Activated CD8-positive, alpha-beta memory T cell treated with anti-CD3 and anti-CD28 coated beads, Interleukin-2, amount 10 ng/mL, durations not matched to agents 7 days and 5 days (primary cell): ENCODE results near the gene SEPTIN2. TPM values are rescaled to one million over a fixed set of nuclear protein-coding genes. Genes with fewer than 3 reads are reported as not detected.
"Not testable (repeated sequence)": the region's sequence is repeated elsewhere in the genome, so short reads cannot be mapped to it uniquely, and the experiment has no call there.

Source experiments
- ATAC-seq: fragments of 150-1000 bp; cut with Tn5 transposase; one replicate; pipeline ENCODE4 v1.10.0; 2021; ENCODE audit warnings: moderate library complexity
- CTCF ChIA-PET: fragments of 350-600 bp; sonication (Branson Sonifier 250); formaldehyde crosslinking; loops from one replicate; lab custom pipeline; 2021; ENCODE audit warnings: antibody characterized with exemption; lab: Charles Lee
- DNase-seq: peaks from one replicate; pipeline ENCODE4 v3.0.0-alpha.2; 2020
- H3K27ac Mint-ChIP-seq: one replicate; pipeline ENCODE4 v1.8.0; 2021; ENCODE audit warnings: mild to moderate bottlenecking, mixed read lengths
- H3K27me3 Mint-ChIP-seq: one replicate; pipeline ENCODE4 v1.8.0; 2021; ENCODE audit warnings: mixed read lengths
- H3K36me3 Mint-ChIP-seq: one replicate; pipeline ENCODE4 v1.8.0; 2021; ENCODE audit warnings: mild to moderate bottlenecking, mixed read lengths
- H3K4me1 Mint-ChIP-seq: one replicate; pipeline ENCODE4 v1.8.0; 2021; ENCODE audit warnings: mixed read lengths
- H3K4me3 Mint-ChIP-seq: one replicate; pipeline ENCODE4 v1.8.0; 2021; ENCODE audit warnings: mild to moderate bottlenecking, moderate library complexity, mixed read lengths
- H3K9me3 Mint-ChIP-seq: one replicate; pipeline ENCODE4 v1.8.0; 2022; ENCODE audit warnings: low read depth, mixed read lengths
- total RNA-seq, 2 experiments: library from RNA; stranded (reverse); gene quantifications; one replicate each; pipeline ENCODE4 v1.2.3, GENCODE V29; 2021

The SEPTIN2 gene
- total RNA-seq, 2 experiments from 2014 or later, result 242 to 290 TPM

DNA sequence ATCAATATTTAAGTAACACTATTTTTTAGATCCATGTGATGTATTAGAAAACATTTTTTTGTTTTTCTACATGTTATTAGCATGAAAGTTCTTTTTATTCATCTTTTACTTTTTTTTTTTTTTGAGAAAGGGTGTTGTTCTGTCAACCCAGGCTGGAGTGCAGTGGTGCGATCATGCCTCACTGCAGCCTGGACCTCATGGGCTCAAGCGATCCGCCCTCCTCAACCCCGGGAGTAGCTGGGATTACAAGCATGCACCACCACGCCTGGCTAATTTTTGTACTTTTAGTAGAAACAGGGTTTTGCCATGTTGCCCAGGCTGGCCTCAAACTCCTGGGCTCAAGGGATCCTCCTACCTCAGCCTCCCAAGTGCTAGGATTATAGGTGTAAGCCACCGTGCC, 58.2 kb downstream of the SEPTIN2 start:
- H3K36me3 Mint-ChIP-seq, result peaks cover 13% of the 10 kb centered on the region
- ATAC-seq, H3K27me3 Mint-ChIP-seq, H3K9me3 Mint-ChIP-seq, H3K4me3 Mint-ChIP-seq, CTCF ChIA-PET, H3K27ac Mint-ChIP-seq, DNase-seq, H3K4me1 Mint-ChIP-seq: not testable (repeated sequence)

DNA sequence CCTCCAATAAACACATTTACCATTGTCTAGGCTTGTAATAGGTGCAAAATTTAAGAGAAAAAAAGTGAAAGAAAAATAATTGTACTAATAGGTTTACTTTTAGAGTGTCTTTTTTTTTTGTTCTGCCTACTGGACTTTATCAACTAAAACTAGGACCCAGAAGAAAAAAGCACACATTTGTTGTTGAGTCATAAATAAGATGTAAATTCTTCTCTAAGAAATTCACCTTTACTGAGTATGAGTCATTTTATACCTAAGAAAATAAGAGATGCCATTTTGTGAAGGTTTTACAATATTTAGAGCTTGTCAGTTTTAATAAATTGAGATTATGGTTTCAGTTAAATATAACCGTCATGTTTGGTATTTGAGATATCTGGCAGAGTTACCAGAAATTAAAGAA, 59.6 kb downstream of the SEPTIN2 start:
- H3K36me3 Mint-ChIP-seq, result peaks cover 13% of the 10 kb centered on the region
- no peak for DNase-seq
- H3K27ac Mint-ChIP-seq, result no peak overlapping the region
- CTCF ChIA-PET, result no interaction called here
- H3K9me3 Mint-ChIP-seq, result no peaks in the 10 kb centered on the region
- no peak overlapping the region for H3K4me3 Mint-ChIP-seq
- no peak for ATAC-seq
- H3K27me3 Mint-ChIP-seq, result no peaks in the 10 kb centered on the region
- peaks cover 7% of the 10 kb centered on the region for H3K4me1 Mint-ChIP-seq

DNA sequence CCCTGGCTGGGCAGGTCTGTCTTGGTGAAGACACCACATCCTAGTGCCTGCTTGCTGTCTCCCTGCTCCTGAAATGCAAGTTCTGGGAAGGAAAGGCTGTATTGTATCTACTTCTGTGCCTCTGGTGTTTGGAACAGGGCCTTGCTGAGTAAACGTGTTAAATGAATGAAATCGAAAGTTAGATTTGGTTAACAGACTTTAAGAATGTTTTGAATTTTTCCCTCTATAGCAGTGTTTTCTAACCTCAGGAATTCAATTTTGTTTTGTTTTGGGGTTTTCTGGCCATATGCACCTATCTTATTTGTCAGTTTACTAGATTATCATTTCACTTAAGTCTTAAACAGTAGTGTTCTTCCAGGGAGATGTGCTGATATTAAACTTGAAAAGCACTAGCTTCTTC, 61.1 kb downstream of the SEPTIN2 start:
- H3K27me3 Mint-ChIP-seq, result no peaks in the 10 kb centered on the region
- CTCF ChIA-PET, result interaction anchor here (0.7 kb wide), 1 partner anchor 17 kb away, joined by 3 read pairs; no protein-coding TSS in a partner anchor
- H3K4me1 Mint-ChIP-seq, result peaks cover 7% of the 10 kb centered on the region
- ATAC-seq (no peak), DNase-seq (no peak)
- no peak overlapping the region for H3K27ac Mint-ChIP-seq
- no peak overlapping the region for H3K4me3 Mint-ChIP-seq
- H3K9me3 Mint-ChIP-seq, result no peaks in the 10 kb centered on the region
- H3K36me3 Mint-ChIP-seq, result peaks cover 13% of the 10 kb centered on the region

DNA sequence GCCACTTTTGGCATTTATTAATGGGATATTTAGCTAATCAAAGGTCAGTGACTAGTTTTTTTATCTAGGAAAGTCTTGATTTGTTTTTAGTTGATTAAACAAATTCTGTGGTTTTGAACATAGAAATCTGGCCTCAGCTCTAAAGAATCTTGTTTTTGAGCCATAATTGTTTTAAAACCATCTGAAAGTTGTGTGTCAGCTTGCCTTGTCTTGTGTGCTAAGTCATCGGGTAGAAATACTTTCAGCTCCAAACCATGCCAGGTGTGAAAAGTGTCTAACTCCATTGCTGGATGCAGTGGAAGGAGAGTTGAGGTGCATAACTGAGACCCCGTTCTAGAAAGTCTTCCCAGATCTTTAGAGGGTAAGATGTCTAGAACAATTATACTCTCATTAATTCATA, 63.1 kb downstream of the SEPTIN2 start:
- H3K4me1 Mint-ChIP-seq, result peaks cover 12% of the 10 kb centered on the region
- no peak for ATAC-seq
- H3K9me3 Mint-ChIP-seq, result no peaks in the 10 kb centered on the region
- H3K4me3 Mint-ChIP-seq, result no peak overlapping the region
- peaks cover 17% of the 10 kb centered on the region for H3K36me3 Mint-ChIP-seq
- H3K27me3 Mint-ChIP-seq, result no peaks in the 10 kb centered on the region
- CTCF ChIA-PET, result interaction anchor here (0.6 to 0.9 kb wide), 2 partner anchors 219 to 554 kb away, joined by 3 read pairs; no protein-coding TSS in a partner anchor
- H3K27ac Mint-ChIP-seq, result no peak overlapping the region
- no peak for DNase-seq

DNA sequence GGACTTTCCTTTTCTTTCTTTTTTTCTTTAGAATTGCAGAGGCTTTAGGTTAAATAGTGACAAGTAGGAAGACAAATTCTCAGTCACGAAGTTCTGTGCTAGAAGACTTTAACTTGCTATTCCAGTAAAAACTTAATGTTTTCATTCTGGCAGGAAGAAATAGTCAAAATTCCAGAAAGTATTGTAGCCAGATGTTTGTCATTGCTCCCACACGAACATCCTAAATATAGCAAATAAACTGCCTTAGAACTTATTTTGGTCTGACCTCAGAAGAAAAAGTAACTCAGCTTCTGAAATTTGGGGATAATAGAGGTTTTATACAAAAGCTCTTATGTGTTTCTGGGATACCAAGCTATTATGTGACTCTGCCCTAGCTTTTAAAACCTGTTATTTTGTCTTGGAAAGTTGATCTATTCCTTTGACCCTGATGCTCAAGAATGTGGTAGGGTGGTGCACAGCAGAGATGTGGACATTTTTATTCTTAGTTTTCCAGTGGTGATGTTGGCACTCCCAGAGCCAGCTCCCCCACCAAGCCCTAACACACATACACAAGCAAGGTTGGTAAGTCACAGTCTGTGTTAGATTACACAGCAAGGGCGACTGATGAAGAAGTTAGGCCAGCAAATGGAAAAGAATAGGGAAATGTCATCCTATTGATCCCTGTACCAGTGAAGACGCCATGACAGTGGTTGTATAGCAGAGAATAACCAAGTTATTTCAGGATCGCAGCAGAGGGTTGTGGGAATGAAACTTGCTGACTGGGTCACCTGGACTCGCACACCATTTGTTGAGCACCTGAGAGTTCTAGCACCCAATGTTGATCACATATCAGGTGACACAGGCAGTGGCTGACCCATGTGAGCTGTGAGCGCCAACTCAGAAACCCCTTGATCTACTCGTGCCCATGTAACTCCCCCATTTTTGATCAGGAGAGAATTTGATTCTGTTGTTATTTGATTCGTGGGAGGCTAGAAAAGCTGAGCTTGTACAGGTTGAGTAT, 64.1 kb downstream of the SEPTIN2 start:
- DNase-seq, result no peak
- H3K4me3 Mint-ChIP-seq, result no peak overlapping the region
- H3K4me1 Mint-ChIP-seq, result peaks cover 12% of the 10 kb centered on the region
- no peak overlapping the region for H3K27ac Mint-ChIP-seq
- no peaks in the 10 kb centered on the region for H3K9me3 Mint-ChIP-seq
- ATAC-seq, result no peak
- H3K36me3 Mint-ChIP-seq, result peaks cover 17% of the 10 kb centered on the region
- CTCF ChIA-PET, result no interaction called here
- H3K27me3 Mint-ChIP-seq, result no peaks in the 10 kb centered on the region

DNA sequence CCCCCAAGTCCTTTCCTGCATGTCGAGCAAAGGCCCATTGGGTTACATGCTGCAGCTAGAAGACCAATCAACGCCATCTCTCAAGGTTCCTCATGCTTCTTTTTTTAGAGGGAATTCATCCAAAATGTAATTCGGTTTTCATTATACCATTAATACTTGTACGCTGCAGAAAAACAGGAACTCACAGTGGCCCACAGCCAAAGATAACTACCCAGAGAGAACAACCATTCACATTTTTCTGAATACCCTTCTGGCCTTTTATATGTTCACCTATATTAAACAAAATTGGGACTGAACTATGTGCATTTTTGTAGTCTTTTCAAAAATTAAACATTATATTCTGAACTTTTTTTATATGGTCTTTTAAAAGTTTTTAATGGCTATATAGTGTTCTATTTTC, 66.1 kb downstream of the SEPTIN2 start:
- no peak overlapping the region for H3K4me3 Mint-ChIP-seq
- CTCF ChIA-PET, result interaction anchor here (1.2 kb wide), 2 partner anchors 9 to 10 kb away, joined by 3 read pairs; no protein-coding TSS in a partner anchor
- ATAC-seq (no peak), DNase-seq (no peak)
- H3K27ac Mint-ChIP-seq, result no peak overlapping the region
- peaks cover 8% of the 10 kb centered on the region for H3K4me1 Mint-ChIP-seq
- no peaks in the 10 kb centered on the region for H3K9me3 Mint-ChIP-seq
- H3K27me3 Mint-ChIP-seq, result no peaks in the 10 kb centered on the region
- peaks cover 7% of the 10 kb centered on the region for H3K36me3 Mint-ChIP-seq

DNA sequence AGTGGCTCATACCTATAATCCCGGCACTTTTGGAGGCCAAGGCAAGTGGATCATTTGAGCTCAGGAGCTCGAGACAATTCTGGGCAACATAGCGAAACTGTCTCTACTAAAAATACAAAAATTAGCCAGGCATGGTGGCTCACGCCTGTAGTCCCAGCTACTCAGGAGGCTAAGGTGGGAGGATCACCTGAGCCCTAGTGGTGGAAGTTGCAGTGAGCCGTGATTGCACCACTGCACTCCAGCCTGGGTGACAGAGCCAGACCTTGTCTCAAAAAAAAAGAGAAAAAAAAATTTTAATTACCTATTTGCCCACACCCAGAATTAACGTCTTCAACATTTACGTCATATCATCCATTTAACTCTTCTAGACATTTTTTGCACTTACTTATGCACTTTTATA, 69.7 kb downstream of the SEPTIN2 start:
- H3K4me1 Mint-ChIP-seq, ATAC-seq, H3K9me3 Mint-ChIP-seq, CTCF ChIA-PET, H3K36me3 Mint-ChIP-seq, DNase-seq, H3K27ac Mint-ChIP-seq, H3K27me3 Mint-ChIP-seq, H3K4me3 Mint-ChIP-seq: not testable (repeated sequence)

DNA sequence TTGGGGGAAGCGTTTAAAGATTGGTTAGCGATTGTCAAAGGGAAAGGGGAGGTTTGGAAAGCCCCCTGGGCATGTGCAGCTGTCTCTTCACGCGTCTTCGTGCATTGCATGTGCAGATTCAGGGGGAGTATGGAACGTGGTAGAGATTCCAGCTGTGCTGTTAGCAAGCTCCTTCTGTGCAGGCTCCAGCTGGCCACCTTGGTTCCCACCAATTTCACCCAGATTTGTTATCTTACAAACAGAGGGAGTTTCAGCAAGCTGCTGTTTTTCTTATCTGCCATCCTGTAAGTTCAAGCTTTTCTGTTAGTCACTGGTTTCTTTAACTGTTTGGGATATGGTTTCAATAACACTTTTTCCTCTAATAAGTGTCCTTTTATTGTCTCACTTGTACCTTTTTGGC, 70.8 kb downstream of the SEPTIN2 start:
- no peak for ATAC-seq
- no peak for DNase-seq
- CTCF ChIA-PET, result no interaction called here
- H3K27ac Mint-ChIP-seq, result no peak overlapping the region
- H3K4me3 Mint-ChIP-seq, result no peak overlapping the region
- no peaks in the 10 kb centered on the region for H3K27me3 Mint-ChIP-seq
- no peaks in the 10 kb centered on the region for H3K9me3 Mint-ChIP-seq
- peaks cover 4% of the 10 kb centered on the region for H3K36me3 Mint-ChIP-seq
- peaks cover 10% of the 10 kb centered on the region for H3K4me1 Mint-ChIP-seq

DNA sequence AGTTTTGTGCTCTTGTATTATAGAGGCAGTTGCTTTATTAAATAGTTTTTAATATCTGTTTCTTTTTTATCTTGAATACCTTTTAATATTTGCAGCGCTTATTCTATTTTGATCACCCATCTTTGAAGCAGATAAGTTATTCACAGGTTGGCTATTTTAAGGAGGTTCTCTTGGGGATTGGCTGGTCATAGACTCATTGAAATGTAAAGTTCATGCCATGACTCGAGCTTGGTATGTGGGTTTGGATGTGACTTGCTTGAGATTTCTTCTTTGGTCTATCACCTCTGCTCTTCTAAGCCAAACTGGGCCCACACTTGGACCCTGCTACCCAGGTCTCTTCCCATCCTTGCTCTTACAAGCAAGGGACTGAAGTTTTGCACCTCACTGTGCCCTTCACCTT, 74.0 kb downstream of the SEPTIN2 start:
- CTCF ChIA-PET, result no interaction called here
- H3K9me3 Mint-ChIP-seq, result no peaks in the 10 kb centered on the region
- H3K36me3 Mint-ChIP-seq, result peaks cover 2% of the 10 kb centered on the region
- peaks cover 8% of the 10 kb centered on the region for H3K4me1 Mint-ChIP-seq
- ATAC-seq (no peak), DNase-seq (no peak)
- H3K27me3 Mint-ChIP-seq, result no peaks in the 10 kb centered on the region
- H3K27ac Mint-ChIP-seq, result no peak overlapping the region
- H3K4me3 Mint-ChIP-seq, result no peak overlapping the region

DNA sequence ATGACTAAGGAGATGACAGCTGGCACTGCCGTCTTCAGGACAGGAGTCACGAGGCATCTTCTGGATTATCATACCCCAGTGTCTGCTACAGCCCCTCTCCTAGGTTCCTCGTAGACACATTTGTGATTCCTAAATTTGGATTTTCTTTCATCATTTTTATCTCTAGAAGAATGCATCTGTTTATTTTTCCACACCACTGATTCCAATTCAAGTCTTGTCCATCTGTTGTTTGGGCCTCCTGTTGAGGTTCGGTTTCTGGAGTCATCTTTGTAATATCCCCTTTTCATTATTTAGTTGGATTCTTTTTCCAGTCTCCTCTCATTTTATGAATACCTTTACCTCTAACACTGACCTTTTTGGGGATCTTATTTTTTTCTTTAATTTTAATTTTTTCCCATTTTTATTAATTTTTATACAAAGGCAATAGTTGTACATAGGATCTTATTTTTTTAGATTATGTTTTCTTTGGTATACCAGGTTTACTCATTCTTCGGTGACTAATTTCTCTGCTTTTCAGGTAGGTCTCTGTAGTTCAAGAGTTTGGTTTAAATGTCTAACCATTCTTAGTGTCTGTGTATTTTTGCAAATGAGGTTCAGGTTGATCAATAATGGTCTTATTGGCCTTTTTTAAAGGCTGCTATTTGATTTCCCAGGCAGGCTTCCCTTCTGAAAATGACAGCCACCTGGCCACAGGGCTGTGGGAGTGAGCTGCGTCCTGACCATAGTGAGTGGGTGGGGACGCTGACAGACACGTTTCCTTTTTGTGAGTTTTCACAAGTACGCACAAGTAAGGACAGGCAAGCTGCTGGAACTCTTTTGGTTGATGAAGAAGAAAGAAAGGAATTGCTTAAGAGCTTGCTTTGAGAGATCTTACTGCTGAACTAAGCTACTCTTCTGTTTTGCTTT, 74.8 kb downstream of the SEPTIN2 start:
- CTCF ChIA-PET, result interaction anchor here (1.3 kb wide), 1 partner anchor 9 kb away, joined by 3 read pairs; no protein-coding TSS in a partner anchor
- Mint-ChIP-seq H3K27me3 (no peaks in the 10 kb centered on the region), H3K36me3 (peaks cover 3% of the 10 kb centered on the region), H3K4me1 (peaks cover 8% of the 10 kb centered on the region), H3K9me3 (no peaks in the 10 kb centered on the region), H3K4me3 (no peak overlapping the region), H3K27ac (no peak overlapping the region)
- ATAC-seq, result no peak
- DNase-seq, result no peak

DNA sequence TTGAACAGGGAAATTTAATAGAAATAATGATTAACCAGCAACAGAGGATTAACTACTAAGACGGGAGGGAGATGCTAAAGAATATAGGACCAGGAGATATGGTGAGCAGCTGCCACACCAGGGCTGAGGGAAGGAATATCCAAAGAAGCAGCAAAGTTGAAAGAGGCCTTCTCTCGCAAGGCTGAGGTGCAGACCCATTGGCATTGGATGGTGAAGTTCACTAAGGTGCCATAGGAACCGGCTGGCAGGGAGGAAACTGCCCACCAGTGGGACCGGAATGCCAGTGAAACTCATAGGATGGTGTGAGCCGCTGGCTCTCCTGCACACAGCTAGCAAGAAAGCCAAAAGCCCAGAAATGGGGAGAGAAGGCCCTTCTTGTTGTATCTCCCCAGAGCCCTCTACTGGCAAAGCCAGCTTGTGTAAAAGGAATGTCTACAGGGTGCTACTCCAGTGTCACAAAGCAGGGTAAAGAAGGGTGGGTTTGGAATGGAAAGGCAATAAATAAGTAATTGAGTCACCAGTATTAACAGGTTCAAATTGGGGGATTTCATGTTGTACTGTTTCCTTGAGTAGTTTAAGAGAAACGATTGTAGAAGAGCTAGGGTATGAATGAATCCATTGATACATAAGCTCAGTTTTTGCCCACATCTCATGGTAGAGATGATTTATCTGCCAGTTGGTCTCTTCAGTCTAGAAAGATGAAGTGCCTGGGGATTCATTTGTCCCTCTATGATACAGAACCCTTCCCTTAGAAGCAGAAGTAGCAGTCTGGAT, 76.4 kb downstream of the SEPTIN2 start:
- ATAC-seq, result peak; percentile 39
- no peaks in the 10 kb centered on the region for H3K9me3 Mint-ChIP-seq

DNA sequence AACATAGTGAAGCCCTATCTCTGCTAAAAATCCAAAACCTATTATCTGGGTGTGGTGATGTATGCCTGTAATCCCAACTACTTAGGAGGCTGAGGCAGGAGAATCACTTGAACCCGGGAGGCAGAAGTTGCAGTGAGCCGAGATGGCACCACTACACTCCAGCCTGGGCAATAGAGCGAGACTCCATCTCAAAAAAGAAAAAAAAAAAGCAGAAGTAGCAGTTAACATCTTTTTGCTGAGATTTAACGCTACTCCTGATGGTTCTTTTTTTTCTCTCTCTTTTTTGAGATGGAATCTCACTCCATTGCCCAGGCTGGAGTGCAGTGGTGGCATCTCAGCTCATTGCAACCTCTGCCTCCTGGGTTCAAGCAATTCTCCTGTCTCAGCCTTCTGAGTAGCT, 77.0 kb downstream of the SEPTIN2 start:
- H3K4me1 Mint-ChIP-seq, H3K9me3 Mint-ChIP-seq, ATAC-seq, H3K27ac Mint-ChIP-seq, H3K4me3 Mint-ChIP-seq, H3K36me3 Mint-ChIP-seq, H3K27me3 Mint-ChIP-seq, DNase-seq: not testable (repeated sequence)
- CTCF ChIA-PET, result interaction anchor here (0.7 to 1.3 kb wide), 3 partner anchors 34 to 314 kb away, joined by 3 to 4 read pairs (median 3); no protein-coding TSS in a partner anchor

More for the DNA sequence above, 76.4 kb downstream of the SEPTIN2 start:
- DNase-seq, result no peak
- H3K27me3 Mint-ChIP-seq, result no peaks in the 10 kb centered on the region
- peaks cover 6% of the 10 kb centered on the region for H3K36me3 Mint-ChIP-seq
- CTCF ChIA-PET, result interaction anchor here (0.7 to 1.3 kb wide), 4 partner anchors 11 to 314 kb away, joined by 3 to 4 read pairs (median 3); no protein-coding TSS in a partner anchor
- no peak overlapping the region for H3K4me3 Mint-ChIP-seq
- H3K4me1 Mint-ChIP-seq, result peaks cover 8% of the 10 kb centered on the region
- H3K27ac Mint-ChIP-seq, result no peak overlapping the region
